Right lobe of liver (tissue), 6 donors: ENCODE results near the gene PDIA5. TPM values are rescaled to one million over a fixed set of nuclear protein-coding genes. Genes with fewer than 3 reads are reported as not detected.

ENCODE experiments used
- ATAC-seq, 4 donors: fragments of 200-7000 bp; cut with Tn5 transposase; one replicate each; pipeline ENCODE4 v1.9.1; 2020; ENCODE audit warnings: mild to moderate bottlenecking in 4 of 4, moderate library complexity in 4 of 4
- DNase-seq, 3 donors: peaks; one replicate each; pipeline ENCODE4 v3.0.0-alpha.2; 2020
- H3K27ac ChIP-seq, 3 donors: fragments of 200-600 bp; one replicate each; pipeline ENCODE4 v1.8.0; 2022
- H3K27me3 ChIP-seq, 2 donors: fragments of 200-600 bp; one replicate each; pipeline ENCODE4 v1.8.0; 2022
- H3K36me3 ChIP-seq, 4 donors: fragments of 200-600 bp; sonication (generic) in 1 of 4; one replicate each; pipeline versions ENCODE4 v1.5.1 to v1.8.0; 2017 to 2022; ENCODE audit warnings: control low read depth in 1 of 4
- H3K4me1 ChIP-seq, 4 donors: fragments of 200-600 bp; sonication (generic) in 1 of 4; one replicate each; pipeline versions ENCODE4 v1.5.1 to v1.8.0; 2017 to 2022; ENCODE audit warnings: control low read depth in 1 of 4
- H3K4me3 ChIP-seq, 3 donors: fragments of 200-600 bp; one replicate each; pipeline ENCODE4 v1.8.0; 2022
- H3K9me3 ChIP-seq, 4 donors: fragments of 200-600 bp; sonication (generic) in 1 of 4; one replicate each; pipeline versions ENCODE4 v1.5.1 to v1.8.0; 2017 to 2022; ENCODE audit warnings: control low read depth in 1 of 4
- CTCF ChIP-seq, 4 donors: fragments of 200-600 bp in 3 of 4; fragments of 450-650 bp in 1 of 4; IDR thresholded peaks; one replicate each; pipeline versions ENCODE4 v1.5.1 to v1.8.0; 2016 to 2022; ENCODE audit warnings: antibody characterized with exemption in 4 of 4, mild to moderate bottlenecking in 2 of 4
- POLR2A ChIP-seq: fragments of 450-650 bp; IDR thresholded peaks from one replicate; pipeline ENCODE4 v1.6.1; 2017; ENCODE audit warnings: antibody characterized with exemption, mild to moderate bottlenecking
- WGBS: methylation state at CpG from one replicate; pipeline ENCODE4 v1.1.6; 2018; ENCODE audit warnings: low coverage, low lambda C conversion rate; ENCODE audit not compliant: insufficient coverage; ENCODE audit errors: missing lambda C conversion rate; 5-methylcytosine and 5-hydroxymethylcytosine counted together
- intact Hi-C, 2 donors: fragments of 100-400 bp; cut with DNase I; formaldehyde crosslinking; loops; one replicate each; pipeline versions ENCODE4 v1.11.2 to v1.14.1; 2022
- total RNA-seq, 6 experiments: library from RNA; depleted of rRNA in 2 of 6; stranded (reverse); fragments of >200 nt in 2 of 6; fragmentation: NEBNext Ultra II Directional in 3 of 6; extraction: Animal tissue kit (Norgen Biotek cat#: 25700) in 3 of 6; gene quantifications; one replicate each; pipeline versions ENCODE4 v1.1.0 to v1.2.4, GENCODE V29; 2016 to 2023
- donor health status: DM: no; HTN: yes; CAD: no.
- donor health status: DM: no; HTN: no; CAD: no.
- donor health status: DM: no; HTN: no; CAD: no.
- donor health status: DM: no; HTN: yes; CAD: no.
- donor health status: DM: no; HTN: yes; CAD: no.

The PDIA5 gene
- total RNA-seq, 6 experiments from 2014 or later: 26.2 to 109 (median 51.9) TPM

GRCh38 chr3:123157209-123157597 lies 90.4 kb downstream of the PDIA5 start:
- DNase-seq (no peak), ATAC-seq (peak in 3 of 4 donors; percentile 30 to 58 (median 55))
- no peak overlapping the region for H3K4me3 ChIP-seq
- no peaks in the 10 kb centered on the region for H3K27me3 ChIP-seq
- peaks cover 0 to 50% (median 26%) of the 10 kb centered on the region in 4 donors for H3K36me3 ChIP-seq
- no CpG with 5 or more reads among the region's 2 CpGs for WGBS
- intact Hi-C loops: no loop called here
- TF ChIP-seq POLR2A (no peak), CTCF (IDR thresholded peaks at IDR 0.05) (no peak)
- H3K27ac ChIP-seq: peak overlapping the region; percentile 35 to 78 (median 68)
- peaks cover 0 to 59% (median 32%) of the 10 kb centered on the region in 4 donors for H3K4me1 ChIP-seq
- H3K9me3 ChIP-seq: no peaks in the 10 kb centered on the region

GRCh38 chr3:123157598-123158287 lies 90.9 kb downstream of the PDIA5 start:
- ATAC-seq: peak; percentile 70 to 81 (median 72)

GRCh38 chr3:123158330-123158729 lies 91.5 kb downstream of the PDIA5 start:
- H3K36me3 ChIP-seq: peaks cover 0 to 52% (median 27%) of the 10 kb centered on the region in 4 donors
- no peaks in the 10 kb centered on the region for H3K9me3 ChIP-seq
- peak in 1 of 4 donors; percentile 19 for ATAC-seq
- TF ChIP-seq CTCF (IDR thresholded peaks at IDR 0.05) (no peak), POLR2A (no peak)
- WGBS: 77% methylated on average over 2 of the region's 4 CpGs
- H3K27me3 ChIP-seq: no peaks in the 10 kb centered on the region
- intact Hi-C loops: no loop called here
- peak overlapping the region; percentile 35 to 78 (median 68) for H3K27ac ChIP-seq
- peak overlapping the region in 1 of 3 donors; percentile 10 for H3K4me3 ChIP-seq
- DNase-seq: no peak
- H3K4me1 ChIP-seq: peaks cover 0 to 52% (median 29%) of the 10 kb centered on the region in 4 donors

More at GRCh38 chr3:123157598-123158287, 90.9 kb downstream of the PDIA5 start:
- no peaks in the 10 kb centered on the region for H3K9me3 ChIP-seq
- TF ChIP-seq POLR2A (no peak), CTCF (IDR thresholded peaks at IDR 0.05) (no peak)
- no peaks in the 10 kb centered on the region for H3K27me3 ChIP-seq
- peak; percentile 68 to 74 (median 74) for DNase-seq
- peak overlapping the region; percentile 35 to 78 (median 68) for H3K27ac ChIP-seq
- WGBS: 22% methylated on average over 4 of the region's 4 CpGs
- intact Hi-C loops: no loop called here
- H3K36me3 ChIP-seq: peaks cover 0 to 51% (median 27%) of the 10 kb centered on the region in 4 donors
- H3K4me1 ChIP-seq: peaks cover 0 to 57% (median 31%) of the 10 kb centered on the region in 4 donors
- peak overlapping the region in 1 of 3 donors; percentile 10 for H3K4me3 ChIP-seq

GRCh38 chr3:123158899-123159390 lies 92.1 kb downstream of the PDIA5 start:
- no peaks in the 10 kb centered on the region for H3K27me3 ChIP-seq
- H3K4me3 ChIP-seq: no peak overlapping the region
- H3K27ac ChIP-seq: no peak overlapping the region
- ATAC-seq (no peak), DNase-seq (no peak)
- TF ChIP-seq CTCF (IDR thresholded peaks at IDR 0.05) (no peak), POLR2A (no peak)
- intact Hi-C loops: no loop called here
- 98% methylated on average over 10 of the region's 10 CpGs for WGBS
- peaks cover 0 to 46% (median 26%) of the 10 kb centered on the region in 4 donors for H3K4me1 ChIP-seq
- no peaks in the 10 kb centered on the region for H3K9me3 ChIP-seq
- H3K36me3 ChIP-seq: peaks cover 0 to 54% (median 28%) of the 10 kb centered on the region in 4 donors
